Stromal cell of bone marrow (primary cell): Measurements from ENCODE around the gene LAIR1.

Experiments used
- DNase-seq: peaks from one replicate; pipeline ENCODE4 v3.0.0-alpha.2; 2012; ENCODE audit warnings: low read depth

LAIR1 gene

DNA sequence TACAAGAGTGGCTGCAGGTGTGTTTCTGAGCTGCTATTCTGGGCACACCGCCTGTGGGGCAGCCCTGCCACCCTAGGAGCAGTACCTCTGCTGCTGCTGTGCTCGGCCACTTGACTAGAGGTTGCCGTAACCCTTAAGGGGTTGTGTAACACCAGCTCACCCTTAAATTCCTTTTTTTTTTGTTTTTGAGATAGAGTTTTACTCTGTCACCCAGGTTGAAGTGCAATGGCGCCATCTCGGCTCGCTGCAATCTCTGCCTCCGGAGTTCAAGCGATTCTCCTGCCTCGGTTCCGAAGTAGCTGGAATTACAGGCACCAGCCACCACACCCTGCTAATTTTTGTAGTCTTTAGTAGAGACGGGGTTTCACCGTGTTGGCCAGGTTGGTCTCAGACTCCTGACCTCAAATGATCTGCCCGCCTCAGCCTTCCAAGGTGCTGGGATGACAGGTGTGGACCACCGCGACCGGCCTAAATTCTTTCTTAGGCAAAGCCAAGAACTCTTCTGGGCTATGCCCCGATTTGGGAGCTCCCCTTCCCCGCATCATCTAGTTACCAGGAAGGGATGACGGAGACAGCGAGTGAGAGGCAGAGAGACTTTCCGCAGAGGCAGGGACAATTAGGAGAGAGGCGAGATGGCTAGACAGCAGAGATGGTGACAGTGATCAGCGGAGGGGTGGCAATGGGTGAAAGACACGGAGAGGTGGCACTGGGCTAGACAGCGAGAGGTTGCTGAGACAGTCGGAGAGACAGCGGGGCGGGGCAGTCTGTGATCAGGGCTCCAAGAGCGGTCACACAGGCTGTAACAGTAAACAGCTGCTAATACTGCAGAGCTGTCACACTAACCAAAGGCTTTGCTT is 47.4 kb downstream of the LAIR1 start:
- no peak for DNase-seq

DNA sequence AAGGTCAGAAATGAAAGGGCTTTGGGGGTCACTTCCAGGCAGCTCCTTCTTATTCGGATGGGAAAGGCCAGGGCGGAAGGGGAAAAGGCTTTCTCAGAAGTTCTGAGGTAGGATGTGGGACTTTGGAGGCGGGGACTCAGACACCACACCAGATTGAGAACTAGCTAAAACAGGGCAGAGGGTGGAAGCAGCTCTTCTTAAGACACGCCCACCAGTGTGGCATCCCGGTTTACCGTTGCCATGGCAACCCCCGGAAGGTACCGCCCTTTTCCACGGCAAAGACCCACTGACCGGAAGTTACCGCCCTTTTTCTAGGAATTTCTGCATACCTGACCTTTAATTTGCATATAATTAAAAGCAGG is 48.0 kb downstream of the LAIR1 start:
- no peak for DNase-seq

DNA sequence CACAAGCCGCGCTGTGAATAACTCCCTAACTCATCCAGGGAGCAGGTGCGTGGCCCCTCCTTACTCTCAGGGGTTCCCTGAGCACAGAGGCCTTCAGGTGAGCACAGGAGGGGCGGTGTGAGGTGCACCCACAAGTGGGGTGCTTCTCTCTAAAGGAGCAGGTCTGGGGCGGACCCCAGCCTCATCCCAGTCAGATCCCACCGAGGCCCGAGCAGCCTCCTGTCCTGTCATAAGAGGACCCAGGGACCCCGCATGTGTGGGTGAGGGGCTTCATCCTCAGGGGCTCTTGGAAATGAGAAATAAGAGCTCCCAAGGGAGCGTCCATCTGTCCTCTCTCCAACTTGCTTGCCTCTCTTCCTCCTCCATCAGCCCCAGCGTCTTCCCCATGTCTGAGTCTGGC is 48.8 kb downstream of the LAIR1 start:
- DNase-seq = no peak

DNA sequence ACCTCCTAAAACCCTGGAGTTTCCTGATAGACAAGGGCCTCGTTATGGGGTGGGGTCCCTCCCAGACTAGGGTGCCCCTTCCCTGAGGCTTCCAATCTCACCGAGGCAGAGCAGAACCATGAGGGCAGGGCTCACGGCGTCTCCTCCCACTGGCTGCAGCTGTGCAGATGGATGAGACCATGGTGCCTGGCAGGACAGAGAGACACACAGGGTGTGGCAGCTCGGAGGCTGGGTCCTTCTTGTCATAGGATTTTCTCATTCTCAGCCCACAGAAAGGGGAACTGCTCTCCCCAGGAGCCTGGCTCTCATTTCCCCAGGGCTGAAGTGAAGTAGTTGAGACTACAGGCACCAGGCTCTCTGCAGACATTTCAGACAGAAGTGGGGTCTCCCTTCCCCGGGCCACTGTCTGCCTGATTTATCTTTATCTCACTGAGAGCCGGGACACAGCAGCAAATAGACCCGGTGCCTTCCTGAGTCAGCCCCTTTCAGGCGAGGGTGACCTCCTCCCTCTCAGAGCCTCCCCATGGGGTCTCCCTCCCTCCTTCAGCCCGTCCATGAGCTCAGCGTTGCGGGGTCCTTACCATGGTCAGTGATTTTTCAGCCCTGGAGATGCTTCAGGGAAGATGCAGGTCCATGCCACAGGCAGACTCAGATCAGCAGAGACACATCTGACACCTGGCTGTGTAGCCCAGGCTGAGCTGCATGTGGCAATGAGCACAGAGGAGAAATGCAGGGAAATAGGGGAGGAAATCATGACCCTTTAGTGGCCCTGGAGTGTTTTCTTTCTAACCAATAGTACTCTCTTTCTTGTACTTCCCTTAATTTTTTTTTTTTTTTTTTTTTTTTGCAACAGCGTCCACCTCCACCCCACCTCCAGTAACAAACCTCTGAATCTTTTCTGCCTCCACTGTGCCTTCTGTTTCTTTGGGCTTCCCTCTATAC is 52.0 kb downstream of the LAIR1 start, which contains the start of gene LILRA5:
Gene LILRA5, minus strand, starts transcription at position 731 of the 942 bp plus-strand sequence. Its CDS starts 147 bp downstream, at position 584.
- no peak for DNase-seq

DNA sequence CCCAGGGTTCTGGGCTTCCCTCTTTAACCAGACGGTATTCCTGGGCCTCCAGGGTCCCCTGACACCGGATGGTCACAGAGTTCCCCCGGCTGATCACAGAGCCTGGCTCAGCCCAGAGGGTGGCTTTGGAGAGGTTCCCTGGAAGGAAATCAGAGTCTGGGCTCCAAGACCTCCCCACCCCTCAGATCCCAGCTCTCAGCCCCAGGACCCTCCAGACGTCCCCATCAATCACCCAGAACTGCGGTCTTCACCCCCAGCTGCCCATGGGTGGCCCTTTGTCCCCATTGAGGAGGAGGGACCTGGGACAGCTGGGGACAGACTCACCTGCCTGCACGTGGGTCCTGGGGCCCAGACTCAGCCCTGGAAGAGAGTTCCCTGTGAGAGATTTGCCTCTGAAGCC is 52.7 kb downstream of the LAIR1 start:
- DNase-seq = no peak

DNA sequence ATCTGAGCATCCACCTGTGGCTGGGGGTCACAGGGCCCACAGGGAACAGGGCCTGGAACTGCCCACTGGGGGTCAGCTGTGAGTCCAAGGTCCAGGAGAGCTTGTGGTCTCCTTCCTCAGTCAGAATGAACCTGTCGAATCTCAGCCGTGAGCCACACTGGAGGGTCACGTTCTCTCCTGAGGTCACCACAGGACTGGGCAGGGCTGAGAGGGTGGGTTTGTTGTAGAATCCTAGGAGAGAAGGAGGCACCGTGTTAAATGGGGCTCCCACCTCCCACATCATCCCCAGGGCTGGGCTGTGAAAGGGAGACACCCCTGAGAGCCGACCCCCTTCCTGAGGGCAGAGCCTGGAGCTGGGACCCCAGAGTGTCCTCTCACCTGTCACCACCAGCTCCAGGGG is 53.2 kb downstream of the LAIR1 start:
- DNase-seq = no peak

DNA sequence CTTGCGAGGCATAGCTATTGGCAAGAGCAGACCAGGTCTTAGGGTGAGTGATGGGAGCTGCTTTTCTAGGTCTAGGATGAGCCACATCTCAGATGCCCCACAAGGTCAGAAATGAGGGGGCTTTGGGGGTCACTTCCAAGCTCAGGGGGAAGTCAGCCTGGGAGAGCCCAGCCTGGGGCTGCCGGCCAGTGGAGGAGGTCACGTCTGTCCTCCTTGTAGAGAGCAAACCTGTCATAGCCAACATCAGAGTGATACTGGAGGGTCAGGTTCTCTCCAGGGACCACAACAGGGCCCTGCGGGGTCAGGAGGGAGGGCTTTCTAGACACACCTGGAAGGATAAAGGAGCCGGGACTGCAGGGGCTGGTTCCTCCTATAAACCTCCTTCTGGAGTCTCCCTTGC is 54.2 kb downstream of the LAIR1 start:
- no peak for DNase-seq

DNA sequence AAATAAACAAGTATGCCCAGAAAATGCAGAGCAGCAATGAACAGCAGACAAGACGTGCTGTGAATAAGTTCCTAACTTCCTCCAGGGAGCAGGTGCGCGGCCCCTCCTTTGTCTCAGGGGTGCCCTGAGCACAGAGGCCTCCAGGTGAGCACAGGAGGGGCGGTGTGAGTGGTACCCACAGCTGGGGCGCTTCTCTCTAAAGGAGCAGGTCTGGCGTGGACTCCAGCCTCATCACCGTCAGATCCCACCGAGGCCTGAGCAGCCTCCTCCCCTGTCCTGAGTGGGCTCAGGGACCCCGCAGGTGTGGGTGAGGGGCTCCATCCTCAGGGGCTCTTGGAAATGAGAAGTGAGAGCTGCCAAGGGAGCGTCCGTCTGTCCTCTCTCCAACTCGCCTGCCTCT is 54.9 kb downstream of the LAIR1 start:
- no peak for DNase-seq

DNA sequence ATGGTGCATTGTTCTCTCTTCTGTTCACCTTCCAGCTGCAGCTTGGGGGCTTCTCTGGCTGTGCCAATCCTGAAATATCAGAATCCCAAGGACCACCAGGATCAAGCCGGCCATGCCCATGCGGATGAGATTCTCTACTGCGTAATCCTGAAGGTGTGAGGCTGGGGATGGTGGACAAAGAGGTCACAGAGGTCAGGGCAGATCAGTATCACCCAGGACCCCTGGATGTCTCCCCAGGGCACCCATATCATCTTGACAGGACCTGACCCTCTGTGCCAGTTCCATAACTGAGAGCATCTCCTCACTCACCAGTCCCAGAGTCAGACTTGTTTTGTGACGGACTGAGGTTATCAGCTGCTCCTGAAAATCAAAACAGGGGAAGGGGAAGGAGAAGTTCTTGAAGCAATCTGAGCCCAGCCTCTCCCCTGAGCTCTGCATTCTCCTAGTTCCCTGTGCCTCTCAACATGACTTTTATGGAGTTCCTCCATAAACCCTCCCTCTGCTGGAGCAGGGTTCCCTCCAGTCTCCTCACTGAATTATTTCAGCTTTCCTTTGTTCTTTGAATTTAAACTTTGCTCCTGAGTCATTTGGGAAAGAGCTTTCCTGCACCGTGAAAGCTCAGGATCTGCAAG is 57.2 kb downstream of the LAIR1 start:
- DNase-seq = no peak

DNA sequence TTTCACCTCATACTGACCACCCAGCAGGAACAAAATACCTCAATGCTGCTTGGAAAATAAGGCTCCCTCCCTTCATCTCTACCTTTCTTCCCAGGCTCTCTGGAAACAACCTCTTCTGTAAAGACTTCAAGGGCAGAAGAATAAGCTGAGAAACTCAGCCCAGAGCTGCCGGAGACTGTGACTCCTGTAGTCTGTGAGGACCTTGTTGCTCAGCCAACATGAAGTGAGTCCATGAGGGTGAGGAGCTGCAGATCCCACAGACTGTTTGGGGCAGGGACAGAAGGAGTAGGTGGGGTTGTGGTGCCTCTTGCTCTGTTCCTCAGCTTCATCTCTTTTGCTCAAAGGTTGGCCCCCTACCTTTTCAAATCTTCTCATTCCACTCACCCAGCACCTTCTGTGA is 59.6 kb downstream of the LAIR1 start:
- DNase-seq = no peak

DNA sequence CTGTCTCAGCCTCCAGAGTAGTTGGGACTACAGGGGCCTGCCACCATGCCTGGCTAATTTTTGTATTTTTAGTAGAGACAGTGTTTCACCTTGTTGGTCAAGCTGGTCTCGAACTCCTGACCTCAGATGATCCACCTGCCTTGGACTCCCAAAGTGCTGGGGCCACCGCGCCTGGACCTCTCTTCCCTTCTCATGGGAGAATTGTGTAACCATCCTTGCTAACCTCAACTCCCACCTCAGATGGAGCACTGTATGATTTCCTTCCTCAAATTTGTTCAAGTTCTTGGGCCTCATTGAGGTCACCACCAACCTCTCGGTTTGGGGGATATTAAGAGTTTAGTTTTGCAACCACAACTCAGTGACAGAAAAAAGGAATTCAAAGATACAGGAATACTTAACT is 62.5 kb downstream of the LAIR1 start:
- no peak for DNase-seq
